Measurements from ENCODE around the gene UPP1. TPM values are rescaled to one million over a fixed set of nuclear protein-coding genes. Genes with fewer than 3 reads are reported as not detected.
A peak's percentile ranks its signal among the peaks of the same experiment; 100 is the strongest.

The UPP1 gene
- total and polyA plus RNA-seq, 2 of the 13 experiments (the other 11 are each of a cell fraction or from before 2014, with no cell fraction given): 5.7 to 9.8 TPM

- TF ChIP-seq THRA (CRISPR knock-in tag; IDR thresholded peaks at IDR 0.05; ENCODE audit: borderline replicate concordance): peak; percentile 51
- no peak for TF ChIP-seq SNRNP70 (IDR thresholded peaks at IDR 0.05; ENCODE audit: low read depth, low read length)
- TF ChIP-seq ZNF703 (CRISPR knock-in tag; IDR thresholded peaks at IDR 0.05; ENCODE audit: borderline replicate concordance): no peak
- TF ChIP-seq SP5 (CRISPR knock-in tag; IDR thresholded peaks at IDR 0.05; ENCODE audit: borderline replicate concordance, low read depth): no peak
- TF ChIP-seq ZNF501 (CRISPR knock-in tag; IDR thresholded peaks at IDR 0.05): peak; percentile 43
- TF ChIP-seq STAG1 (CRISPR knock-in tag; IDR thresholded peaks at IDR 0.05): peak; percentile 94
- TF ChIP-seq ZBTB21 (CRISPR knock-in tag; IDR thresholded peaks at IDR 0.05): no peak
- TF ChIP-seq PHF21A (CRISPR knock-in tag; IDR thresholded peaks at IDR 0.05): no peak
- TF ChIP-seq ZC3H13 (CRISPR knock-in tag; IDR thresholded peaks at IDR 0.05): no peak
- TF ChIP-seq SOX13 (IDR thresholded peaks at IDR 0.05): no peak
- TF ChIP-seq SOX13 (CRISPR knock-in tag; conservative IDR thresholded peaks at IDR 0.05 in 1 of 2, IDR thresholded peaks at IDR 0.05 in 1 of 2): 0 out of 4 replicates have a peak, but pooled peaks of 1 of the 2 experiments have one; percentile 23
- TF ChIP-seq ELF3 (CRISPR knock-in tag; IDR thresholded peaks at IDR 0.05): peak; percentile 39; the same call in 1 of the 2 replicates
- peak; percentile 65 to 67; a peak in 2 of 4 replicates for TF ChIP-seq NR2F1 (CRISPR knock-in tag; IDR thresholded peaks at IDR 0.05)
- TF ChIP-seq MAFG (CRISPR knock-in tag; IDR thresholded peaks at IDR 0.05): no peak
- TF ChIP-seq MED1 (CRISPR knock-in tag; IDR thresholded peaks at IDR 0.05): peak; percentile 31; the same call in 1 of the 2 replicates
- TF ChIP-seq KLF16 (CRISPR knock-in tag; IDR thresholded peaks at IDR 0.05): no peak
- no peak for TF ChIP-seq TCF7L2 (IDR thresholded peaks at IDR 0.05; ENCODE audit: low read depth, low read length)
- TF ChIP-seq TGIF2 (CRISPR knock-in tag; IDR thresholded peaks at IDR 0.05): peak; percentile 44; the same call in 1 of the 2 replicates
- TF ChIP-seq ZEB1 (IDR thresholded peaks at IDR 0.05; ENCODE audit: insufficient replicate concordance, low read depth): peak; percentile 54
- no peak for TF ChIP-seq ZFYVE20 (CRISPR knock-in tag; IDR thresholded peaks at IDR 0.05; ENCODE audit: borderline replicate concordance, low read depth)
- peak; percentile 47; the same call in 1 of the 2 replicates for TF ChIP-seq FOXP4 (CRISPR knock-in tag; IDR thresholded peaks at IDR 0.05)
- no peak for TF ChIP-seq GLMP (CRISPR knock-in tag; IDR thresholded peaks at IDR 0.05; ENCODE audit: borderline replicate concordance)
- TF ChIP-seq SALL1 (CRISPR knock-in tag; IDR thresholded peaks at IDR 0.05): peak; percentile 61
- no peak for TF ChIP-seq ZNF282 (IDR thresholded peaks at IDR 0.05; ENCODE audit: partially characterized antibody)
- TF ChIP-seq MYNN (CRISPR knock-in tag; IDR thresholded peaks at IDR 0.05; ENCODE audit: low read depth): no peak
Observed at GRCh38 chr7:48109848-48110663, 21.0 kb downstream of the UPP1 start (continued).

Data from HepG2 (cell line).